HCT116 (cell line): Measurements from ENCODE around the gene PTPN21. TPM values are rescaled to one million over a fixed set of nuclear protein-coding genes. Genes with fewer than 3 reads are reported as not detected.

ENCODE experiments used
- ATAC-seq: fragments of 200-7000 bp; cut with Tn5 transposase; 2 replicates; pipeline ENCODE4 v1.9.1; 2020; ENCODE audit warnings: mild to moderate bottlenecking, moderate library complexity
- BruUV-seq: library from RNA; stranded (reverse); fragments of 400-500 nt; replicated peaks from 2 replicates; lab custom pipeline; 2021; lab: Mats Ljungman, UMichigan
- CTCF ChIA-PET: fragments of 300-600 bp; sonication (Branson Sonifier 250); formaldehyde crosslinking; loops from one replicate; lab custom pipeline; 2021; ENCODE audit warnings: antibody characterized with exemption; lab: Charles Lee
- POLR2A ChIA-PET: fragments of 300-600, 350-600 bp; sonication (Branson Sonifier 250); formaldehyde crosslinking; loops from one replicate; lab custom pipeline; 2021; ENCODE audit warnings: antibody characterized with exemption; lab: Charles Lee
- RAD21 ChIA-PET, 2 experiments: fragments of 300-600 bp; sonication (Branson Sonifier 250); formaldehyde crosslinking; loops; one replicate each; lab custom pipeline; 2023; ENCODE audit warnings: low total read pairs in 2 of 2; ENCODE audit not compliant: uncharacterized antibody in 2 of 2, unreplicated experiment in 2 of 2, low non-redundant PET in 1 of 2; lab: Charles Lee
- DNase-seq: peaks from one replicate; pipeline ENCODE4 v3.0.0-alpha.2; 2010; ENCODE audit warnings: low read depth, low spot score
- H2AFZ ChIP-seq: fragments of 200-600 bp; shearing (Covaris generic), sonication (generic); 2 replicates; pipeline ENCODE4 v1.6.1; 2017; ENCODE audit warnings: low read depth, mixed run types, mixed read lengths, antibody characterized with exemption, low read length; ENCODE audit not compliant: poor library complexity, severe bottlenecking
- H3K27ac ChIP-seq: 2 replicates; pipeline ENCODE4 v1.5.1; 2012; ENCODE audit warnings: low read depth, low read length
- H3K27me3 ChIP-seq: fragments of 200-600 bp; sonication (generic); 2 replicates; pipeline ENCODE4 v1.6.1; 2016; ENCODE audit warnings: mixed run types, low read length, mixed read lengths; ENCODE audit not compliant: insufficient read depth
- H3K36me3 ChIP-seq, 2 experiments: fragments of 200-500 bp in 1 of 2; fragments of 200-600 bp in 1 of 2; sonication (Bioruptor generic) in 1 of 2; sonication (generic) in 1 of 2; 2 replicates each; pipeline versions ENCODE4 v1.5.1 to v1.6.1; 2014 to 2016; ENCODE audit warnings: low read length in 2 of 2, inconsistent platforms in 1 of 2, mixed read lengths in 1 of 2, mixed run types in 1 of 2; ENCODE audit not compliant: insufficient read depth in 2 of 2, control insufficient read depth in 1 of 2
- H3K4me1 ChIP-seq, 2 experiments: fragments of 200-600 bp in 1 of 2; sonication (generic) in 1 of 2; 2 replicates each; pipeline versions ENCODE4 v1.5.1 to v1.6.1; 2012 to 2017; ENCODE audit warnings: low read length in 2 of 2, inconsistent platforms in 1 of 2, mild to moderate bottlenecking in 1 of 2, mixed read lengths in 1 of 2, mixed run types in 1 of 2, moderate library complexity in 1 of 2; ENCODE audit not compliant: insufficient read depth in 2 of 2, control insufficient read depth in 1 of 2
- H3K4me2 ChIP-seq: fragments of 200-600 bp; sonication (generic); 2 replicates; pipeline ENCODE4 v1.6.1; 2017; ENCODE audit warnings: mixed run types, low read length, mixed read lengths
- H3K4me3 ChIP-seq, 2 experiments: fragments of 200-600 bp in 1 of 2; sonication (generic) in 1 of 2; replicated peaks in 1 of 2; 2 replicates each; pipeline ENCODE4 v1.5.1; 2011 to 2016; ENCODE audit warnings: low read length in 2 of 2, control low read depth in 1 of 2, low read depth in 1 of 2, mild to moderate bottlenecking in 1 of 2, mixed read lengths in 1 of 2, mixed run types in 1 of 2
- H3K79me2 ChIP-seq: fragments of 200-600 bp; sonication (generic); 2 replicates; pipeline ENCODE4 v1.6.1; 2017; ENCODE audit warnings: mild to moderate bottlenecking, mixed run types, low read length, moderate library complexity, mixed read lengths; ENCODE audit not compliant: insufficient read depth
- H3K9ac ChIP-seq: fragments of 200-600 bp; sonication (generic); 2 replicates; pipeline ENCODE4 v1.6.1; 2016; ENCODE audit warnings: low read length, mixed read lengths
- H3K9me2 ChIP-seq: fragments of 200-600 bp; sonication (generic), shearing (Covaris generic); 2 replicates; pipeline ENCODE4 v1.6.1; 2017; ENCODE audit warnings: mixed run types, mild to moderate bottlenecking, moderate library complexity; ENCODE audit not compliant: insufficient read depth
- H3K9me3 ChIP-seq, 2 experiments: fragments of 200-500 bp in 1 of 2; fragments of 200-600 bp in 1 of 2; sonication (Bioruptor generic) in 1 of 2; sonication (generic) in 1 of 2; 2 replicates each; pipeline ENCODE4 v1.6.1; 2014 to 2017; ENCODE audit warnings: low read length in 2 of 2, mixed read lengths in 2 of 2, inconsistent platforms in 1 of 2, low read depth in 1 of 2, mild to moderate bottlenecking in 1 of 2, mixed run types in 1 of 2, moderate library complexity in 1 of 2; ENCODE audit not compliant: control insufficient read depth in 1 of 2, insufficient read depth in 1 of 2
- H4K20me1 ChIP-seq: fragments of 200-600 bp; sonication (generic), shearing (Covaris generic); 2 replicates; pipeline ENCODE4 v1.6.1; 2017; ENCODE audit warnings: mixed run types, mild to moderate bottlenecking, moderate library complexity; ENCODE audit not compliant: insufficient read depth
- ATF3 ChIP-seq: IDR thresholded peaks from 2 replicates; pipeline ENCODE4 v1.6.1; 2012
- CTCF ChIP-seq, 3 experiments: fragments of 200-600 bp in 1 of 3; sonication (generic) in 1 of 3; IDR thresholded peaks in 2 of 3; conservative IDR thresholded peaks in 1 of 3; 2 replicates each; pipeline ENCODE4 v1.5.1; 2012 to 2017; ENCODE audit warnings: low read depth in 2 of 3, low read length in 2 of 3, antibody characterized with exemption in 1 of 3, borderline replicate concordance in 1 of 3, control low read depth in 1 of 3, mild to moderate bottlenecking in 1 of 3, mixed read lengths in 1 of 3, mixed run types in 1 of 3, moderate library complexity in 1 of 3; ENCODE audit not compliant: insufficient read depth in 1 of 3
- JUND ChIP-seq: IDR thresholded peaks from 2 replicates; pipeline ENCODE4 v1.6.1; 2012
- MAX ChIP-seq: IDR thresholded peaks from 2 replicates; pipeline ENCODE4 v1.6.1; 2012
- POLR2A ChIP-seq: IDR thresholded peaks from 2 replicates; pipeline ENCODE4 v1.7.0; 2011; ENCODE audit warnings: borderline replicate concordance; ENCODE audit not compliant: insufficient read depth, insufficient read length; ENCODE audit errors: extremely low read depth
- REST ChIP-seq: IDR thresholded peaks from 2 replicates; pipeline ENCODE4 v1.6.1; 2012; ENCODE audit warnings: low read depth
- SRF ChIP-seq: IDR thresholded peaks from 2 replicates; pipeline ENCODE4 v1.6.1; 2012; ENCODE audit warnings: low read depth
- ZBTB33 ChIP-seq: IDR thresholded peaks from 2 replicates; pipeline ENCODE4 v1.6.1; 2011; ENCODE audit warnings: mild to moderate bottlenecking, low read length, moderate library complexity; ENCODE audit not compliant: insufficient replicate concordance; ENCODE audit errors: extremely low read depth
- ZFX ChIP-seq: fragments of 450-650 bp; IDR thresholded peaks from 2 replicates; pipeline ENCODE4 v1.6.1; 2017
- intact Hi-C: fragments of 100-400 bp; cut with micrococcal nuclease; formaldehyde crosslinking; loops from 2 replicates; pipeline ENCODE4 v1.10.0; 2022
- total RNA-seq: library from RNA; stranded (reverse); gene quantifications from one replicate; pipeline ENCODE4 v1.2.1, GENCODE V29; 2021; ENCODE audit not compliant: unreplicated experiment

Gene PTPN21
- total RNA-seq, 1 experiment from 2014 or later = 7.6 TPM

- Histone ChIP-seq H2AFZ (no peak overlapping the region), H4K20me1 (no peaks in the 10 kb centered on the region), H3K9ac (no peak overlapping the region), H3K4me2 (no peak overlapping the region), H3K27ac (no peak overlapping the region), H3K4me3 (no peak overlapping the region), H3K27me3 (no peaks in the 10 kb centered on the region), H3K9me3 (no peaks in the 10 kb centered on the region), H3K4me1 (no peaks in the 10 kb centered on the region), H3K79me2 (no peaks in the 10 kb centered on the region), H3K9me2 (no peaks in the 10 kb centered on the region), H3K36me3 (no peaks in the 10 kb centered on the region)
- RAD21 ChIA-PET = no interaction called here
- DNase-seq (no peak), ATAC-seq (no peak)
- intact Hi-C loops = no loop called here
- CTCF ChIA-PET = no interaction called here
- POLR2A ChIA-PET = no interaction called here
- no peak for TF ChIP-seq MAX
- no peak for TF ChIP-seq JUND
- TF ChIP-seq ZBTB33 = no peak
- no TSS peak for BruUV-seq
These were observed 133.5 kb downstream of the PTPN21 start for GRCh38 chr14:88421286-88421685.

- H3K27me3 ChIP-seq = no peaks in the 10 kb centered on the region
- CTCF ChIA-PET = no interaction called here
- intact Hi-C loops = no loop called here
- no peaks in the 10 kb centered on the region for H3K9me3 ChIP-seq
- ATAC-seq (no peak), DNase-seq (no peak)
- H3K36me3 ChIP-seq = no peaks in the 10 kb centered on the region
- no peaks in the 10 kb centered on the region for H3K4me1 ChIP-seq
- H3K9me2 ChIP-seq = no peaks in the 10 kb centered on the region
- H3K9ac ChIP-seq = no peak overlapping the region
- H3K4me3 ChIP-seq = no peak overlapping the region
- no peak overlapping the region for H3K27ac ChIP-seq
- no peak overlapping the region for H2AFZ ChIP-seq
- POLR2A ChIA-PET = no interaction called here
- BruUV-seq = no TSS peak
- H3K79me2 ChIP-seq = no peaks in the 10 kb centered on the region
- no peak overlapping the region for H3K4me2 ChIP-seq
- no peaks in the 10 kb centered on the region for H4K20me1 ChIP-seq
- RAD21 ChIA-PET = no interaction called here
- TF ChIP-seq MAX (no peak), ATF3 (no peak), POLR2A (no peak), SRF (no peak), CTCF (IDR thresholded peaks at IDR 0.05 in 2 of 3, conservative IDR thresholded peaks at IDR 0.05 in 1 of 3; ENCODE audit: borderline replicate concordance in 1 of 3, insufficient read depth in 1 of 3, low read depth in 2 of 3, low read length in 2 of 3) (no peak), REST (no peak), ZFX (no peak)
These were observed 134.6 kb downstream of the PTPN21 start for GRCh38 chr14:88420187-88420586.
